A172 (cell line): ENCODE results near the gene SSX7. TPM values are rescaled to one million over a fixed set of nuclear protein-coding genes. Genes with fewer than 3 reads are reported as not detected.
"Not testable (repeated sequence)": the region's sequence is repeated elsewhere in the genome, so short reads cannot be mapped to it uniquely, and the experiment has no call there.

Experiments used
- DNase-seq: peaks from one replicate; pipeline ENCODE4 v3.0.0-alpha.2; 2015; ENCODE audit warnings: low spot score
- total RNA-seq: library from RNA; depleted of rRNA; stranded (reverse); fragments of >200 nt; shearing (Covaris generic); gene quantifications from 2 replicates; pipeline ENCODE4 v1.2.3, GENCODE V29; 2014; rRNA removed

Gene SSX7
- not detected in 2 replicates for total RNA-seq

GRCh38 chrX:52654800-52655199 is at the start of gene SSX7:
Gene SSX7, minus strand, starts transcription at chrX:52654900. Its CDS starts 1,428 bp downstream, at chrX:52653472.
- DNase-seq, result not testable (repeated sequence)

- DNase-seq, result not testable (repeated sequence)
Measured at GRCh38 chrX:52692034-52692433, 37.3 kb upstream of the SSX7 start.

- not testable (repeated sequence) for DNase-seq
Measured at GRCh38 chrX:52662218-52662617, 7.5 kb upstream of the SSX7 start.

GRCh38 chrX:52655475-52655874 is 775 bp upstream of the SSX7 start:
- DNase-seq, result not testable (repeated sequence)

- DNase-seq, result not testable (repeated sequence)
Measured at GRCh38 chrX:52650676-52651075, 4.0 kb downstream of the SSX7 start.

- DNase-seq, result not testable (repeated sequence)
Measured at GRCh38 chrX:52648956-52649355, 5.7 kb downstream of the SSX7 start.

- DNase-seq, result not testable (repeated sequence)
Measured at GRCh38 chrX:52628483-52628882, 26.2 kb downstream of the SSX7 start.

- not testable (repeated sequence) for DNase-seq
Measured at GRCh38 chrX:52620661-52621060, 34.0 kb downstream of the SSX7 start.

GRCh38 chrX:52608961-52609360 is 45.7 kb downstream of the SSX7 start:
- DNase-seq, result no peak

GRCh38 chrX:52603151-52603550 is 51.5 kb downstream of the SSX7 start:
- peak; percentile 11 for DNase-seq

GRCh38 chrX:52598886-52599285 is 55.8 kb downstream of the SSX7 start:
- DNase-seq, result no peak

GRCh38 chrX:52594658-52595057 is 60.0 kb downstream of the SSX7 start:
- DNase-seq, result no peak

Other genes starting within 250 kb of the SSX7 start
- gene XAGE1A, start 159.1 kb downstream of the SSX7 start, total RNA-seq, result 1.0 TPM in 1 of 2 replicates, not detected in the other
- gene XAGE1B, start 137.8 kb downstream of the SSX7 start, total RNA-seq, result 1.3 and 6.4 TPM in 2 replicates
- not detected in 2 replicates for gene SSX2, start 52.3 kb upstream of the SSX7 start, total RNA-seq
- gene SSX2B, start 96.4 kb upstream of the SSX7 start, total RNA-seq, result not detected in 2 replicates
- not detected in 2 replicates for gene SPANXN5, start 142.5 kb upstream of the SSX7 start, total RNA-seq
- not detected in 2 replicates for gene XAGE5, start 156.4 kb upstream of the SSX7 start, total RNA-seq
- gene XAGE3, start 213.2 kb upstream of the SSX7 start, total RNA-seq, result not detected in 2 replicates
- 6.2 and 19.3 TPM in 2 replicates for gene FAM156B, start 242.4 kb upstream of the SSX7 start, total RNA-seq